Fibroblast of pulmonary artery (primary cell): Measurements from ENCODE around the gene KYAT1.
"Not testable (repeated sequence)": the region's sequence is repeated elsewhere in the genome, so short reads cannot be mapped to it uniquely, and the experiment has no call there.

ENCODE experiments used
- DNase-seq: peaks from one replicate; pipeline ENCODE4 v3.0.0-alpha.2; 2010; ENCODE audit warnings: low read depth
- H3K4me3 ChIP-seq: replicated peaks from 2 replicates; pipeline ENCODE4 v1.5.1; 2011; ENCODE audit warnings: low read depth, mild to moderate bottlenecking, control low read depth, low read length, moderate library complexity
- CTCF ChIP-seq: IDR thresholded peaks from 2 replicates; pipeline ENCODE4 v1.5.1; 2011; ENCODE audit warnings: mild to moderate bottlenecking, control low read depth, low read length, inconsistent platforms; ENCODE audit errors: missing control alignments

Gene KYAT1

GRCh38 chr9:128851779-128852600 is 29.8 kb downstream of the KYAT1 start:
- TF ChIP-seq CTCF = peak; percentile 46
- DNase-seq = peak; percentile 67
- not testable (repeated sequence) for H3K4me3 ChIP-seq

- not testable (repeated sequence) for H3K4me3 ChIP-seq, DNase-seq
Observed at GRCh38 chr9:128851024-128851423, 30.7 kb downstream of the KYAT1 start.

- no peak for TF ChIP-seq CTCF
- DNase-seq = no peak
- no peak overlapping the region for H3K4me3 ChIP-seq
Observed at GRCh38 chr9:128847803-128848202, 33.9 kb downstream of the KYAT1 start.

GRCh38 chr9:128846680-128847030 is 35.1 kb downstream of the KYAT1 start:
- TF ChIP-seq CTCF = no peak
- no peak for DNase-seq
- H3K4me3 ChIP-seq = no peak overlapping the region

GRCh38 chr9:128845186-128845931 is 36.4 kb downstream of the KYAT1 start:
- H3K4me3 ChIP-seq = no peak overlapping the region
- no peak for DNase-seq

GRCh38 chr9:128843171-128843570 is 38.6 kb downstream of the KYAT1 start:
- not testable (repeated sequence) for DNase-seq, H3K4me3 ChIP-seq

More at GRCh38 chr9:128845186-128845931, 36.4 kb downstream of the KYAT1 start:
- TF ChIP-seq CTCF = no peak

GRCh38 chr9:128841694-128842492 is 39.9 kb downstream of the KYAT1 start:
- H3K4me3 ChIP-seq = no peak overlapping the region
- TF ChIP-seq CTCF = no peak
- DNase-seq = no peak
